GM12875 (cell line): ENCODE measurements around the gene NOSTRIN.

Experiments
- H3K4me3 ChIP-seq: one replicate; pipeline ENCODE4 v1.5.1; 2011; ENCODE audit warnings: low read depth, low read length, control low read depth
- TF ChIP-seq, protein P1 (sequence below): IDR thresholded peaks from 2 replicates; pipeline ENCODE4 v1.5.1; 2011; ENCODE audit warnings: low read depth, mild to moderate bottlenecking, control low read depth, inconsistent platforms, low read length, moderate library complexity, borderline replicate concordance; ENCODE audit not compliant: insufficient read depth

The NOSTRIN gene

DNA sequence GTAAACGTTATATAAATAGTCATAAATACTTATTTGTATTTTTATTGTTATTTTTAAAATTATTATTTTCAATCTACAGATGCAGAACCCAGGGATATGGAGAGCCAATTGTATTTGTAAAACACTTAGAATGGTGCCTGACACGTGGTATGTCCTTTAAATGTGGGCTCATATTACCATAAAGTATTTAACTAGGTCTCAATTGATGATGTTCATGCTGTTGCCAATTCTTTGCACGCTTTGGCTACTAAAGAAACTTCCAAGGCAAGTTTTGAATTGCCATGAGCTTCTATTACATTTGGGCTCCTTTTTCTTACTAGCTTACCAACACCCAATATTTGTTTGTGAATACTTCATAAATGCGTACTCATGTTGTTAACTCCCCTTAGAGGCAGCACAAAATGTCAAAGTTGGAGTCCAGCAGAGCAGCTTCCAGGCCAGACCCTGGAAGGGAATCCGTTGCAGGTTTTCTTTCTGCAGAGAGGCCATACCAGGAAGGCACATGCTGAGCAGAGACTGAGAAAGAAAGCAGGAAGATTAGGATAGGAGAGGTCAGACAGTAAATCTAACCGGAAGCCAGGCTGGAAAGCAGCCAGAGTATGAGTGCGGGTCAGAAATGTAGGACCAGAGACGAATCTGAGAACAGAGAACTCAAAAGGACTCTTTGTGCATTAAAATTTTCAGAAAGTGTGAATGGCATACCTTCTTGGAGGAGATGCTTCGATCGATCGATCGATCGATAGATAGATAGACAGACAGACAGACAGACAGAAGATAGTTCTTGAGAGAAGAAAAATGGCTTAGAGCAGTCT is 4.2 kb upstream of the NOSTRIN start:
- H3K4me3 ChIP-seq: no peak overlapping the region
- TF ChIP-seq, protein P1, sequence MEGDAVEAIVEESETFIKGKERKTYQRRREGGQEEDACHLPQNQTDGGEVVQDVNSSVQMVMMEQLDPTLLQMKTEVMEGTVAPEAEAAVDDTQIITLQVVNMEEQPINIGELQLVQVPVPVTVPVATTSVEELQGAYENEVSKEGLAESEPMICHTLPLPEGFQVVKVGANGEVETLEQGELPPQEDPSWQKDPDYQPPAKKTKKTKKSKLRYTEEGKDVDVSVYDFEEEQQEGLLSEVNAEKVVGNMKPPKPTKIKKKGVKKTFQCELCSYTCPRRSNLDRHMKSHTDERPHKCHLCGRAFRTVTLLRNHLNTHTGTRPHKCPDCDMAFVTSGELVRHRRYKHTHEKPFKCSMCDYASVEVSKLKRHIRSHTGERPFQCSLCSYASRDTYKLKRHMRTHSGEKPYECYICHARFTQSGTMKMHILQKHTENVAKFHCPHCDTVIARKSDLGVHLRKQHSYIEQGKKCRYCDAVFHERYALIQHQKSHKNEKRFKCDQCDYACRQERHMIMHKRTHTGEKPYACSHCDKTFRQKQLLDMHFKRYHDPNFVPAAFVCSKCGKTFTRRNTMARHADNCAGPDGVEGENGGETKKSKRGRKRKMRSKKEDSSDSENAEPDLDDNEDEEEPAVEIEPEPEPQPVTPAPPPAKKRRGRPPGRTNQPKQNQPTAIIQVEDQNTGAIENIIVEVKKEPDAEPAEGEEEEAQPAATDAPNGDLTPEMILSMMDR: no peak

DNA sequence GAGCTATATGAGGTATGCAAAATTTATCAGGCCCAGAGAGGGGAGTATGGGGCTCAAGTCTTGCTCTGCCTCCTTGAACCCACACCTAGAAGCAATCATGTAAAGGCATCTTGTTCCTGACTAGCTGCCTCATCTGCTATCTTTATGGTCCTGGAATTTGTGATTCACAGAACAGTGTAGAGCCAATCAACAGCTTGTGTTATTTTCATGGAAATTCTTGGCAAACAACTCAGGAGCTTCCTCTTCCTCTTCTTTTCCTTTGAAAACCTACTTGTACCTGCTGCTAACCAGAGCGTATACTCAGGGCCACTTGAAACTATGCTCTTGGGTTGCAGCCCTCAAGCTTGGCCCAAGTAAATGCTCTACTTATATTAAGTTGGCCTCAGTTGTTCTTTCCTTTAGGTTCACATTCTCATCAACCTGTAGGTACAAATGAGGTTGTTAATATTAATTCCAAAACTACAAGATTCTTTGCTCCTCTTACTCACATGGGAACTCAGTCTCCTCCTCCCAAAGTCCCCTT is 3.5 kb upstream of the NOSTRIN start:
- TF ChIP-seq, protein P1: no peak
- no peak overlapping the region for H3K4me3 ChIP-seq

DNA sequence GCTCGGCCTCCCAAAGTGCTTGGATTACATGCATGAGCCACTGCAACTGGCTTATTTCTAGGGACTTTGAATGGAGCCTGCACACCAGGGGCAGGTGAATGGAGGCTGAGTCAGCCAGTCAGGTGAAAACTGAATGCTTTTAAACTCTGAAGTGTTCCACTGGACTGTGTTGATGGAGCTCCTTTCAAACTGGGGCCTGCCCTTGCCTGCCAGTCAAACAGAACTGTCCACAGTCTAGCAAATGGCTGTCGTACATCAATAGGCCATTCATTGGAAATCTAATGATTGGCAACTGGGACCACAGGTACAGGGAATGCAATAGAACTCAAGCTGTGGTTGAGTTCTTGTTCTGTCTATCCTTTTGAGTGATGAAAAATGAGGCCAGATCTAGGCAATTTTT is 966 bp upstream of the NOSTRIN start:
- H3K4me3 ChIP-seq: no peak overlapping the region
- TF ChIP-seq, protein P1: no peak

DNA sequence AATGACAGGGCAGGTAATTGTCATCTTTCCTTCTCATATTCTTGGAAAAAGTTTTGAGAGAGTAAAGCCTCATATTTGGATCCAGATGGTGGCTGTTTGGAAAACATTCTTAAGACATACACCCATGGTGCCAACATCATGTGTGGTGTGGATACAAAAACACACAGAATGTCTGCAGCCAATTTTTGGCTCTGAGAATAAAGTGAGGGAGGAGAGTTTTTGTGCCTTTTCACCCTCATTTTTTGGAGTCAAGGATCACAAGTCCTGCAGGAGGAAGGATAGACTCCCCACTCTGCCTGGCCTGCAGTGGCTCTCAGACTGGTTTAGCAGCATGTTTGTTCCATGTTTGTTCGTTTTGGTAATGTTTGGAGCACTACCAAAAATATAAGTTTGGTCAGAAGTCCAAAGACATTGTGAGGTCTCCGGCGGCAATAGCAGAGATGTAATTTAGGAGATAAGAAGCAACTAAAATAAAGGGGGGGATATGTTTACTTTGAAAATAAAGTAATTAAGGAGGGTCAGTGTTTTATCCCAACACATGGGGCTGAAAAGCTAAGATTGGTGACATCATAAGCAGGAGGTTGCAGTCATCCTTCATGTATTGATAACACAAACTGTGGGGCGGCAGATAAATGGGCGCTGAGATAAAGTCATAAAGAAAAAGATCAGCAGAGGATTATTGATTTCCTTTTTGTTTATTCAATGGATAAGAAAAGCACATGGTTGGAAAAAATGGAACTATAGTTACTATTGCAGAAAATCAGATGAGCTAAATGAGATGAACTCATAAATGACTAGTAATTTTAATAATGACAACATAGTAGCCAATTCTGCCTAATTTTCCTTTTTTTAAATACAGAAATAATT is 655 bp downstream of the NOSTRIN start:
- TF ChIP-seq, protein P1: no peak
- H3K4me3 ChIP-seq: no peak overlapping the region

DNA sequence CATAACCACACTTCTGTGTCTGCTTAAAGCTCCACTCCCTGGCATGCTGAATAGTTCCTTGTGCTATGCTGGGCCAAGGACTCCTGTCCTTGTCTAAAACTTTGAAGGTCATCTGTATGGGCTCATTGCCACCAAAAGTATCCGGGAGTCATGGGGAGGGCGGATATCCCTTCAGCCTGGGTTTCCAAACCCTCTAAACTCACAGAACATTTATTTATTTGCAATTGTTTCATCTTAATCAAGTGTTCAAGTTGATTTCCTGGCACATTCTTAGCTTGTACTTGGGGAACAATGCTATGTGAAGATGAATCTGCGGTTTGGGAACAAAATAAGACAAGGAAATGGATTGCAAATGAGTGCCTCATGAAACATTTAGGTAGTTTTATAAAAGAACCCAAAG is 1.8 kb downstream of the NOSTRIN start:
- H3K4me3 ChIP-seq: no peak overlapping the region
- TF ChIP-seq, protein P1: no peak

DNA sequence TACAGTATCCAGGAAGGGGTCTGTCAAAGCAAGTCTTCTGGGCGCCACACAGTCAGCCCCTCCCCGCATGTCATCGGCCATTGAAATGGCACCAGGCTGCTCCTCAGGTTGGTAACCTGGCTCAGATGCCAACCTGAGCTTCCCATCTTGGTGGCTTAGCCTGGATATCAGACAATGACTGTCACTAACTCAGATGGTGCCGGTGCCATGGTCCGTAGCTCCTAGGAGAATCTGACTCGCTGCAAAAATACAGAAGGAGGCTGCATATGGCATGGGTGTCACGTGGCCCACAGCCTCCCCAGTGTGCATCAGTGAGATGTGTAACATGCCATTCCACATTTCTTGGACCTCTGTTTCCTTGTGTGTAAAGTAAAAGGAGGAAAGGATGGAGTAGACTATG is 3.2 kb downstream of the NOSTRIN start:
- TF ChIP-seq, protein P1: no peak
- no peak overlapping the region for H3K4me3 ChIP-seq
